Spleen (tissue), 7 donors: ENCODE data around the gene NFATC2.

ENCODE experiments used
- POLR2A ChIP-seq, 3 donors: fragments of 450-650 bp; IDR thresholded peaks; one replicate each; pipeline ENCODE4 v1.5.1; 2017; ENCODE audit warnings: antibody characterized with exemption in 3 of 3, mild to moderate bottlenecking in 1 of 3
- POLR2AphosphoS5 ChIP-seq, 3 donors: sonication (generic); formaldehyde crosslinking; IDR thresholded peaks; one replicate each; pipeline ENCODE4 v1.5.1; 2017; ENCODE audit warnings: antibody characterized with exemption in 3 of 3
- TF ChIP-seq, protein P1 (sequence below), 11 experiments: fragments of 200-600 bp in 7 of 11; fragments of 450-650 bp in 4 of 11; sonication (generic) in 4 of 11; IDR thresholded peaks in 8 of 11; conservative IDR thresholded peaks in 3 of 11; 1 replicate in 7 of 11; 2 replicates in 4 of 11; pipeline versions ENCODE4 v1.4.0 to v1.8.0; 2016 to 2021; ENCODE audit warnings: antibody characterized with exemption in 11 of 11, inconsistent platforms in 4 of 11, mild to moderate bottlenecking in 1 of 11
- donor health status: DM: no; HTN: no; CAD: no; lungs with moderate emphysema.
- donor health status: DM: no; HTN: no; CAD: no.
- donor health status: DM: no; HTN: no; CAD: no.

DNA sequence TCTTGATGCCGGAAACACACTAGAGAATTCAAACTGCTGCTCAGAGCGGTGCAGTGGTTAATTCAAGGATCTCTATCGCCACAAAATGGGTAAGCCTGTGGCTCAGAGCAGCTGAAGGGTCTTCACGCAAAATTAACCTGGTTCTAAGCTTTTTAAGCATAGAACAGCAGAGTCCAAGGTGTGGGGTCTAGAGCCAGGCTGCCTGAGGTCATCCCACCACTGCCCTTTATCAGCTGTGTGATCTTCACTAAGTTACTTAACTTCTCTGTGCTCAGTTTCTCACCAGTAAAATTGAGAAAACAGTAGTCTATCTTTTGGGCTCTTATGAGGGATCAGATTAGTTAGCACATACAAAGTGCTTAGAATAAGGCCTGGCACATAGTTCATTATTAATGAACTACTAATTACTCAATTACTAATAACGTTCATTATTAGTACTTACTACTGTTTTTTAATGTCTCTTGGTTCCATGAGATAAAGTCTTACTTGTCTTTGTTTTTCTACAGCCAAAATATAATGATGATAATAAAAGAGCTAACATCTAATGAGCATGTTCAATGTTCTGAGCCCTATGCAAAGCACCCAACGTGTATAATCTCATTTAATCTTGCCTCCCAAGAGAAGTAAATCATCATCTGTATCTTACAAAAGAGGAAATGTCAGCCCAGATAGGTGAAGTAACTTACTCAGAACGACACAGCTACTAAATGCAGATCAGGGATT, 92.9 kb downstream of the NFATC2 start:
- TF ChIP-seq POLR2AphosphoS5 (IDR thresholded peaks at IDR 0.05) (no peak), POLR2A (IDR thresholded peaks at IDR 0.05) (no peak)
- TF ChIP-seq, protein P1, sequence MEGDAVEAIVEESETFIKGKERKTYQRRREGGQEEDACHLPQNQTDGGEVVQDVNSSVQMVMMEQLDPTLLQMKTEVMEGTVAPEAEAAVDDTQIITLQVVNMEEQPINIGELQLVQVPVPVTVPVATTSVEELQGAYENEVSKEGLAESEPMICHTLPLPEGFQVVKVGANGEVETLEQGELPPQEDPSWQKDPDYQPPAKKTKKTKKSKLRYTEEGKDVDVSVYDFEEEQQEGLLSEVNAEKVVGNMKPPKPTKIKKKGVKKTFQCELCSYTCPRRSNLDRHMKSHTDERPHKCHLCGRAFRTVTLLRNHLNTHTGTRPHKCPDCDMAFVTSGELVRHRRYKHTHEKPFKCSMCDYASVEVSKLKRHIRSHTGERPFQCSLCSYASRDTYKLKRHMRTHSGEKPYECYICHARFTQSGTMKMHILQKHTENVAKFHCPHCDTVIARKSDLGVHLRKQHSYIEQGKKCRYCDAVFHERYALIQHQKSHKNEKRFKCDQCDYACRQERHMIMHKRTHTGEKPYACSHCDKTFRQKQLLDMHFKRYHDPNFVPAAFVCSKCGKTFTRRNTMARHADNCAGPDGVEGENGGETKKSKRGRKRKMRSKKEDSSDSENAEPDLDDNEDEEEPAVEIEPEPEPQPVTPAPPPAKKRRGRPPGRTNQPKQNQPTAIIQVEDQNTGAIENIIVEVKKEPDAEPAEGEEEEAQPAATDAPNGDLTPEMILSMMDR (IDR thresholded peaks at IDR 0.05 in 8 of 11, conservative IDR thresholded peaks at IDR 0.05 in 3 of 11): no peak
